Measurements from ENCODE around the gene TMEM242. TPM values are rescaled to one million over a fixed set of nuclear protein-coding genes. Genes with fewer than 3 reads are reported as not detected.

Gene TMEM242
- 10 to 100 TPM in 4 of 6 experiments, 1 to 10 TPM in 2; 9.4 to 12.8 (median 10.8) TPM for total RNA-seq (2021; fragmentation: NEBNext Ultra II Directional; extraction: Animal tissue kit (Norgen Biotek cat#: 25700))
- long read RNA-seq, full-length matches to known transcripts, result 44 of 52 reads
- long read RNA-seq, partial matches to known transcripts, result 3 of 52 reads
- long read RNA-seq, other reads (novel, unspliced or antisense), result 5 of 52 reads

GRCh38 chr6:157323255-157323965 lies at the start of gene TMEM242:
Gene TMEM242, minus strand, starts transcription at chr6:157323519. Its CDS starts 20 bp downstream, at chr6:157323499.
- no peaks in the 10 kb centered on the region for H3K9me3 Mint-ChIP-seq
- DNase-seq, result peak; percentile 90
- H3K36me3 Mint-ChIP-seq (ENCODE audit: low read depth), result peaks cover 5% of the 10 kb centered on the region; the same call in 1 of the 2 replicates
- peak; percentile 63 for TF ChIP-seq CTCF (IDR thresholded peaks at IDR 0.05)
- H3K27ac Mint-ChIP-seq, result peak within 1 kb of the TSS; percentile 92
- peaks cover 49% of the 10 kb centered on the region for H3K4me1 Mint-ChIP-seq (ENCODE audit: low read depth)
- H3K4me3 Mint-ChIP-seq, result peak within 1 kb of the TSS; percentile 92
- no peaks in the 10 kb centered on the region for H3K27me3 Mint-ChIP-seq (ENCODE audit: insufficient read depth)

GRCh38 chr6:157372501-157373280 lies 49.4 kb upstream of the TMEM242 start:
- no peak overlapping the region for H3K27ac Mint-ChIP-seq
- no peak for DNase-seq
- no peaks in the 10 kb centered on the region for H3K36me3 Mint-ChIP-seq (ENCODE audit: low read depth)
- H3K4me3 Mint-ChIP-seq, result no peak overlapping the region
- no peak for TF ChIP-seq CTCF (IDR thresholded peaks at IDR 0.05)
- H3K4me1 Mint-ChIP-seq (ENCODE audit: low read depth), result 0 out of 2 replicates have a peak, but pooled peaks cover 6% of the 10 kb centered on the region
- H3K27me3 Mint-ChIP-seq (ENCODE audit: insufficient read depth), result peaks cover 16% of the 10 kb centered on the region
- H3K9me3 Mint-ChIP-seq, result no peaks in the 10 kb centered on the region

GRCh38 chr6:157370755-157371154 lies 47.4 kb upstream of the TMEM242 start:
- H3K27me3 Mint-ChIP-seq (ENCODE audit: insufficient read depth), result peaks cover 28% of the 10 kb centered on the region
- no peak overlapping the region for H3K27ac Mint-ChIP-seq
- H3K9me3 Mint-ChIP-seq, result no peaks in the 10 kb centered on the region
- H3K36me3 Mint-ChIP-seq (ENCODE audit: low read depth), result no peaks in the 10 kb centered on the region
- TF ChIP-seq CTCF (IDR thresholded peaks at IDR 0.05), result no peak
- no peaks in the 10 kb centered on the region for H3K4me1 Mint-ChIP-seq (ENCODE audit: low read depth)
- no peak for DNase-seq
- no peak overlapping the region for H3K4me3 Mint-ChIP-seq

- no peak overlapping the region for H3K27ac Mint-ChIP-seq
- H3K4me3 Mint-ChIP-seq, result no peak overlapping the region
- H3K4me1 Mint-ChIP-seq (ENCODE audit: low read depth), result no peaks in the 10 kb centered on the region
- DNase-seq, result no peak
- H3K36me3 Mint-ChIP-seq (ENCODE audit: low read depth), result no peaks in the 10 kb centered on the region
- peaks cover 30% of the 10 kb centered on the region for H3K27me3 Mint-ChIP-seq (ENCODE audit: insufficient read depth)
- no peak for TF ChIP-seq CTCF (IDR thresholded peaks at IDR 0.05)
- H3K9me3 Mint-ChIP-seq, result no peaks in the 10 kb centered on the region
Measured at GRCh38 chr6:157368359-157369049, 45.2 kb upstream of the TMEM242 start.

- no peak overlapping the region for H3K27ac Mint-ChIP-seq
- no peak for DNase-seq
- H3K4me1 Mint-ChIP-seq (ENCODE audit: low read depth), result no peaks in the 10 kb centered on the region
- no peak for TF ChIP-seq CTCF (IDR thresholded peaks at IDR 0.05)
- H3K4me3 Mint-ChIP-seq, result no peak overlapping the region
- peaks cover 28% of the 10 kb centered on the region for H3K27me3 Mint-ChIP-seq (ENCODE audit: insufficient read depth)
- no peaks in the 10 kb centered on the region for H3K36me3 Mint-ChIP-seq (ENCODE audit: low read depth)
- no peaks in the 10 kb centered on the region for H3K9me3 Mint-ChIP-seq
Measured at GRCh38 chr6:157366648-157367047, 43.3 kb upstream of the TMEM242 start.

All from HFFc6 (cell line).